ENCODE results near the gene RWDD1.

RWDD1 gene

GRCh38 chr6:116605935-116606334, 34.6 kb downstream of the RWDD1 start:
- H3K4me1 ChIP-seq (ENCODE audit: insufficient read depth, low read length): 0 out of 2 replicates have a peak, but pooled peaks cover 3% of the 10 kb centered on the region
- H3K36me3 ChIP-seq (ENCODE audit: insufficient read depth, low read length): peaks cover 4% of the 10 kb centered on the region; the same call in 1 of the 2 replicates
- no peak overlapping the region for H3K9ac ChIP-seq (ENCODE audit: low read depth, low read length)
- H3K9me3 ChIP-seq (ENCODE audit: control insufficient read depth, insufficient read depth, low read length): no peaks in the 10 kb centered on the region

- no peaks in the 10 kb centered on the region for H3K9me3 ChIP-seq (ENCODE audit: control insufficient read depth, insufficient read depth, low read length)
- H3K4me1 ChIP-seq (ENCODE audit: insufficient read depth, low read length): 0 out of 2 replicates have a peak, but pooled peaks cover 6% of the 10 kb centered on the region
- no peak overlapping the region for H3K9ac ChIP-seq (ENCODE audit: low read depth, low read length)
- H3K36me3 ChIP-seq (ENCODE audit: insufficient read depth, low read length): no peaks in the 10 kb centered on the region
Observed at GRCh38 chr6:116611056-116611455, 39.8 kb downstream of the RWDD1 start.

- H3K36me3 ChIP-seq (ENCODE audit: insufficient read depth, low read length): no peaks in the 10 kb centered on the region
- H3K9me3 ChIP-seq (ENCODE audit: control insufficient read depth, insufficient read depth, low read length): no peaks in the 10 kb centered on the region
- peak within 1 kb of the TSS; percentile 76 for H3K9ac ChIP-seq (ENCODE audit: low read depth, low read length)
- 0 out of 2 replicates have a peak, but pooled peaks cover under 1% of the 10 kb centered on the region for H3K4me1 ChIP-seq (ENCODE audit: insufficient read depth, low read length)
Observed at GRCh38 chr6:116615937-116616736, 44.8 kb downstream of the RWDD1 start, which contains the start of gene RSPH4A. Gene RSPH4A, plus strand, starts transcription at chr6:116616479. Its CDS starts 145 bp downstream, at chr6:116616624.

GRCh38 chr6:116616737-116617053, 45.4 kb downstream of the RWDD1 start:
- Histone ChIP-seq H3K9ac (ENCODE audit: low read depth, low read length) (peak overlapping the region; percentile 49; the same call in 1 of the 2 replicates), H3K36me3 (ENCODE audit: insufficient read depth, low read length) (no peaks in the 10 kb centered on the region), H3K9me3 (ENCODE audit: control insufficient read depth, insufficient read depth, low read length) (no peaks in the 10 kb centered on the region), H3K4me1 (ENCODE audit: insufficient read depth, low read length) (no peaks in the 10 kb centered on the region)

GRCh38 chr6:116624036-116624805, 52.9 kb downstream of the RWDD1 start:
- no peaks in the 10 kb centered on the region for H3K36me3 ChIP-seq (ENCODE audit: insufficient read depth, low read length)
- H3K9me3 ChIP-seq (ENCODE audit: control insufficient read depth, insufficient read depth, low read length): no peaks in the 10 kb centered on the region
- no peak overlapping the region for H3K9ac ChIP-seq (ENCODE audit: low read depth, low read length)
- H3K4me1 ChIP-seq (ENCODE audit: insufficient read depth, low read length): no peaks in the 10 kb centered on the region

- no peak overlapping the region for H3K9ac ChIP-seq (ENCODE audit: low read depth, low read length)
- no peaks in the 10 kb centered on the region for H3K36me3 ChIP-seq (ENCODE audit: insufficient read depth, low read length)
- H3K4me1 ChIP-seq (ENCODE audit: insufficient read depth, low read length): no peaks in the 10 kb centered on the region
- no peaks in the 10 kb centered on the region for H3K9me3 ChIP-seq (ENCODE audit: control insufficient read depth, insufficient read depth, low read length)
Observed at GRCh38 chr6:116625872-116626271, 54.6 kb downstream of the RWDD1 start.

- Histone ChIP-seq H3K36me3 (ENCODE audit: insufficient read depth, low read length) (peaks cover 5% of the 10 kb centered on the region; the same call in 1 of the 2 replicates), H3K4me1 (ENCODE audit: insufficient read depth, low read length) (no peaks in the 10 kb centered on the region), H3K9ac (ENCODE audit: low read depth, low read length) (no peak overlapping the region), H3K9me3 (ENCODE audit: control insufficient read depth, insufficient read depth, low read length) (no peaks in the 10 kb centered on the region)
Observed at GRCh38 chr6:116629563-116629981, 58.3 kb downstream of the RWDD1 start.

- H3K9me3 ChIP-seq (ENCODE audit: control insufficient read depth, insufficient read depth, low read length): no peaks in the 10 kb centered on the region
- H3K4me1 ChIP-seq (ENCODE audit: insufficient read depth, low read length): no peaks in the 10 kb centered on the region
- H3K9ac ChIP-seq (ENCODE audit: low read depth, low read length): no peak overlapping the region
- H3K36me3 ChIP-seq (ENCODE audit: insufficient read depth, low read length): peaks cover 5% of the 10 kb centered on the region; the same call in 1 of the 2 replicates
Observed at GRCh38 chr6:116631379-116631990, 60.2 kb downstream of the RWDD1 start.

GRCh38 chr6:116633685-116634084, 62.4 kb downstream of the RWDD1 start:
- H3K4me1 ChIP-seq (ENCODE audit: insufficient read depth, low read length): no peaks in the 10 kb centered on the region
- no peak overlapping the region for H3K9ac ChIP-seq (ENCODE audit: low read depth, low read length)
- H3K36me3 ChIP-seq (ENCODE audit: insufficient read depth, low read length): peaks cover 5% of the 10 kb centered on the region; the same call in 1 of the 2 replicates
- H3K9me3 ChIP-seq (ENCODE audit: control insufficient read depth, insufficient read depth, low read length): no peaks in the 10 kb centered on the region
